ENCODE data around the gene TSPAN7. TPM values are rescaled to one million over a fixed set of nuclear protein-coding genes. Genes with fewer than 3 reads are reported as not detected.

TSPAN7 gene
- total RNA-seq, 6 experiments from 2014 or later = not detected

GRCh38 chrX:38701073-38701472 lies 139.7 kb downstream of the TSPAN7 start:
- Mint-ChIP-seq H3K27ac (no peak overlapping the region), H3K27me3 (ENCODE audit: insufficient read depth) (no peaks in the 10 kb centered on the region; the same call in 1 of the 2 replicates), H3K9me3 (no peaks in the 10 kb centered on the region), H3K4me1 (ENCODE audit: low read depth) (no peaks in the 10 kb centered on the region), H3K36me3 (ENCODE audit: low read depth) (no peaks in the 10 kb centered on the region), H3K4me3 (no peak overlapping the region)
- no peak for DNase-seq
- no peak for TF ChIP-seq CTCF (IDR thresholded peaks at IDR 0.05)

GRCh38 chrX:38704146-38704882 lies 143.0 kb downstream of the TSPAN7 start:
- Mint-ChIP-seq H3K36me3 (ENCODE audit: low read depth) (no peaks in the 10 kb centered on the region), H3K27me3 (ENCODE audit: insufficient read depth) (peaks cover 5% of the 10 kb centered on the region; the same call in 1 of the 2 replicates)
- TF ChIP-seq CTCF (IDR thresholded peaks at IDR 0.05) = no peak

GRCh38 chrX:38717871-38718270 lies 156.5 kb downstream of the TSPAN7 start:
- DNase-seq = peak; percentile 2
- no peak overlapping the region for H3K4me3 Mint-ChIP-seq
- H3K9me3 Mint-ChIP-seq = no peaks in the 10 kb centered on the region
- H3K27me3 Mint-ChIP-seq (ENCODE audit: insufficient read depth) = no peaks in the 10 kb centered on the region; the same call in 1 of the 2 replicates
- no peak overlapping the region for H3K27ac Mint-ChIP-seq
- H3K4me1 Mint-ChIP-seq (ENCODE audit: low read depth) = no peaks in the 10 kb centered on the region
- TF ChIP-seq CTCF (IDR thresholded peaks at IDR 0.05) = peak; percentile 74
- H3K36me3 Mint-ChIP-seq (ENCODE audit: low read depth) = no peaks in the 10 kb centered on the region

More at GRCh38 chrX:38704146-38704882, 143.0 kb downstream of the TSPAN7 start:
- H3K27ac Mint-ChIP-seq = no peak overlapping the region
- no peaks in the 10 kb centered on the region for H3K9me3 Mint-ChIP-seq
- H3K4me1 Mint-ChIP-seq (ENCODE audit: low read depth) = no peaks in the 10 kb centered on the region
- no peak overlapping the region for H3K4me3 Mint-ChIP-seq
- no peak for DNase-seq

- Mint-ChIP-seq H3K4me3 (no peak overlapping the region), H3K27me3 (ENCODE audit: insufficient read depth) (no peaks in the 10 kb centered on the region; the same call in 1 of the 2 replicates), H3K4me1 (ENCODE audit: low read depth) (no peaks in the 10 kb centered on the region), H3K36me3 (ENCODE audit: low read depth) (no peaks in the 10 kb centered on the region), H3K9me3 (no peaks in the 10 kb centered on the region), H3K27ac (no peak overlapping the region)
- TF ChIP-seq CTCF (IDR thresholded peaks at IDR 0.05) = no peak
- DNase-seq = no peak
These were observed 157.0 kb downstream of the TSPAN7 start for GRCh38 chrX:38718311-38718710.

- no peak for TF ChIP-seq CTCF (IDR thresholded peaks at IDR 0.05)
- H3K9me3 Mint-ChIP-seq = no peaks in the 10 kb centered on the region
- no peaks in the 10 kb centered on the region for H3K36me3 Mint-ChIP-seq (ENCODE audit: low read depth)
- no peak for DNase-seq
- no peaks in the 10 kb centered on the region for H3K4me1 Mint-ChIP-seq (ENCODE audit: low read depth)
- peaks cover 2% of the 10 kb centered on the region; the same call in 1 of the 2 replicates for H3K27me3 Mint-ChIP-seq (ENCODE audit: insufficient read depth)
- no peak overlapping the region for H3K4me3 Mint-ChIP-seq
- no peak overlapping the region for H3K27ac Mint-ChIP-seq
These were observed 165.3 kb downstream of the TSPAN7 start for GRCh38 chrX:38726612-38727011.
